A172 (cell line): Measurements from ENCODE around the gene ALAS1. TPM values are rescaled to one million over a fixed set of nuclear protein-coding genes. Genes with fewer than 3 reads are reported as not detected.

ENCODE experiments used
- DNase-seq: peaks from one replicate; pipeline ENCODE4 v3.0.0-alpha.2; 2015; ENCODE audit warnings: low spot score
- total RNA-seq: library from RNA; depleted of rRNA; stranded (reverse); fragments of >200 nt; shearing (Covaris generic); gene quantifications from 2 replicates; pipeline ENCODE4 v1.2.3, GENCODE V29; 2014

ALAS1 gene
- total RNA-seq, 1 experiment from 2014 or later = 66.9 TPM

DNA sequence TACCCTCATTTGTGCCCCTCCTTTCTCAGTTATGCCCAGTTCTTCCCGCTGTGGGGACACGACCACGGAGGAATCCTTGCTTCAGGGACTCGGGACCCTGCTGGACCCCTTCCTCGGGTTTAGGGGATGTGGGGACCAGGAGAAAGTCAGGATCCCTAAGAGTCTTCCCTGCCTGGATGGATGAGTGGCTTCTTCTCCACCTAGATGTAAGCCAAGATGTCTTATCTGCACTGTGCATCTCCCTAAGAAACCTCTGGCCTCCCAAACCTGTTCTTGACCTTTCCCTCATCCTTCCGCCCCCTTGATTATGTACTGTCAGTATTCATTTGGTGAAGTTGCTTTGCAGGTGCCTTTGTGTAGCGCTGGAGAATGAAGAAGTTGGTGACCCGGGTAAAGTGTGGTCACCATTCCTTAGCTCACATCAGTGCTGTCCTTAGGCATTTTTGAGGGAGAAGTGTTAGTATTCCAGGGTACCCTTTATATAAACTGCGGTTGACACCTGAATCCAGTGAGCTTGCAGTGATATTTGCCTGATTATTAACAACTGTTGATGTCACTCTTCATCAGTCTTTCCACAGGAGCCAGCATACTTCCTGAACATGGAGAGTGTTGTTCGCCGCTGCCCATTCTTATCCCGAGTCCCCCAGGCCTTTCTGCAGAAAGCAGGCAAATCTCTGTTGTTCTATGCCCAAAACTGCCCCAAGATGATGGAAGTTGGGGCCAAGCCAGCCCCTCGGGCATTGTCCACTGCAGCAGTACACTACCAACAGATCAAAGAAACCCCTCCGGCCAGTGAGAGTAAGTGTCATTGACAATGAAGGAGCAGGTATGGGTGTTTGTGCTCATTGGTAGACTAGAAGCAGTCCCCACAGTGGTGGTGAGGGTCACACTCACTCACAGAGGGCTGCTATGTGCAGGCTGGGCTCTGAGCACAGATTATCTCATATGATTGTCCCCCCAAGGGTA, 966 bp downstream of the ALAS1 start:
- DNase-seq = no peak

DNA sequence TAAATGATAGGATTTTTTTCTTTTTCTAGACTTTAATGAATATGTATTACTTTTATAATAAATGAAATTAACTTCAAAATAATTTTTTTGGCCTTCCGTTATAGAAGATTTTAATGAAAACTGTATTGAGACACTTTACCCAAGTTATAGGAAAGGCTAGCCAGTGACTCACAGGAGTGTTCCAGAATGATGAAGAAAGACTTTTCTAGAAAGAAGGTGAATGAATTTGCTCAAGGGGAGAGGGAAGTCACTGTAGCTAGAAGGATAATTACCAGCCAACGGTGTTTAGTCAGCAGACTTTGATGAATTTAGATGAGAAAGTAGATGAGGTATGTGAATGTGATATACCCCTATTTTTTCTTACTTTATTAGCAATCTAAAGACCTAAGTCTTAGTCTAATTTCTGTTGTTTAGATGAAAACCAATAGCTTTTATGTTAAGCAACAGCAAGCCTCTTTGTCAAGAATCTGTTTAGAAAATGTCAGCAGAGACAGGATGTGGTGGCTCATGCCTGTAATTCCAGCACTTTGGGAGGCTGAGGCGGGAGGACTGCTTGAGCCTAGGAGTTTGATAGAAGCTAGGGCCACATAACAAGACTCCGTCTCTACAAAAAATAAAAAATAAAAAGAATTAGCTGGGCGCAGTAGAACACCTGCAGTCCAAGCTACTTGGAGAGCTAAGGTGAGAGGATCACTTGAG, 3.2 kb downstream of the ALAS1 start:
- no peak for DNase-seq

DNA sequence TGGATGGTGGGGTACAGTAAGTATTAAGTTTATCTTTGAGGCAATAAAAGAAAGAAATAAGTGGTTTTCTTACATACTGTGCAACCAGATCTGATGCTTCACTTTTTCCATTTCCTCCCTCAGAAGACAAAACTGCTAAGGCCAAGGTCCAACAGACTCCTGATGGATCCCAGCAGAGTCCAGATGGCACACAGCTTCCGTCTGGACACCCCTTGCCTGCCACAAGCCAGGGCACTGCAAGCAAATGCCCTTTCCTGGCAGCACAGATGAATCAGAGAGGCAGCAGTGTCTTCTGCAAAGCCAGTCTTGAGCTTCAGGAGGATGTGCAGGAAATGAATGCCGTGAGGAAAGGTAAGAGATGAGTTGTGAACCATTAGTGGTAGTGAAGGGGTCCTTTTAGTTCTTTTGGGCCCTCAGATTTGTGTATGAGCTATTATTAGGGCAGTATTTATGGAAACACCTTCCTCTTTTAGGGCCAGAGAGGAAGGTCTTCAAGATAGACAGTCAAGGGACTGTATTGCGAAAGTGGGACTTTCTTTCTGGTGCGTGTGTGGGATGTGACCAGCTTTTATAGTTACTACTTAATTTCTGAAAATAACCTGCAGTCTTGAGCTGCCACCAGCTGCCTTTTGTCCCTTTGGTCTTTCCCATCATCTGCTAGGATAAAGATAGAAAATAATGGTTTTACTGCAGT, 4.6 kb downstream of the ALAS1 start:
- DNase-seq = no peak

DNA sequence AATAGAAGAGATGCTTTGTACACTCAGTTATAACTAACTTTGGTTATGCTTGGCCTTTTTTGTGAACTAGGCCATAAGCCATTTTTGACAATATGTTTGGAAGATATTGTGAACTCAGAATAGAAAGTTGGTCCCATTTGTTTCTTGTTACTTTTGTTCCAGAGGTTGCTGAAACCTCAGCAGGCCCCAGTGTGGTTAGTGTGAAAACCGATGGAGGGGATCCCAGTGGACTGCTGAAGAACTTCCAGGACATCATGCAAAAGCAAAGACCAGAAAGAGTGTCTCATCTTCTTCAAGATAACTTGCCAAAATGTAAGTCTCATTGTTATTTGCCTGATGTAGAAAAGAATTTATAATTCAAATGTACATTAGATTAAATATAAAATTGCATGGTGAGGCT, 5.7 kb downstream of the ALAS1 start:
- no peak for DNase-seq

DNA sequence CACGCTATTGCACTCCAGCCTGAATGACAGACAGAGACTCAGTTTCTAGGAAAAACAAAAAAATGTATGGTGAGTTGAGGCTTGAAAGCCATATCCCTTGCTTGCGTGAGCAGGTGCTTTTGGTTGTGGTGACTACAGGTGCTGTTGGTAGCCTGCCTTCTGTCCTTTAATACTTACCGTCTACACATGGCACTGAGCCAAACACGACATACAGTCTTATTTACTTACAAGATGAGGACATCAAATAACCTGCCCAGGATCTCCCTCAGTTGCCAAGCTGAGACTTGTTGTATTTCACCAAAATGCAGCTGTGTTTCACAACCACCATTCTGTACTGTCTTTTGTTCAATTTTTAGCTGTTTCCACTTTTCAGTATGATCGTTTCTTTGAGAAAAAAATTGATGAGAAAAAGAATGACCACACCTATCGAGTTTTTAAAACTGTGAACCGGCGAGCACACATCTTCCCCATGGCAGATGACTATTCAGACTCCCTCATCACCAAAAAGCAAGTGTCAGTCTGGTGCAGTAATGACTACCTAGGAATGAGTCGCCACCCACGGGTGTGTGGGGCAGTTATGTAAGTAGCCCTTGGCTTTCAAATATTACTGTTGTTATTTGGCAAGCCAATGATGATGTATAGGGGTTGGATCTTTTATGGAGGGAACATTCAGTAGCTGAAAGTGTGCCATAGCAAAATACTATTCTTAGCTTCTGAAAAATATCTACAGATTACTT, 6.5 kb downstream of the ALAS1 start:
- no peak for DNase-seq

DNA sequence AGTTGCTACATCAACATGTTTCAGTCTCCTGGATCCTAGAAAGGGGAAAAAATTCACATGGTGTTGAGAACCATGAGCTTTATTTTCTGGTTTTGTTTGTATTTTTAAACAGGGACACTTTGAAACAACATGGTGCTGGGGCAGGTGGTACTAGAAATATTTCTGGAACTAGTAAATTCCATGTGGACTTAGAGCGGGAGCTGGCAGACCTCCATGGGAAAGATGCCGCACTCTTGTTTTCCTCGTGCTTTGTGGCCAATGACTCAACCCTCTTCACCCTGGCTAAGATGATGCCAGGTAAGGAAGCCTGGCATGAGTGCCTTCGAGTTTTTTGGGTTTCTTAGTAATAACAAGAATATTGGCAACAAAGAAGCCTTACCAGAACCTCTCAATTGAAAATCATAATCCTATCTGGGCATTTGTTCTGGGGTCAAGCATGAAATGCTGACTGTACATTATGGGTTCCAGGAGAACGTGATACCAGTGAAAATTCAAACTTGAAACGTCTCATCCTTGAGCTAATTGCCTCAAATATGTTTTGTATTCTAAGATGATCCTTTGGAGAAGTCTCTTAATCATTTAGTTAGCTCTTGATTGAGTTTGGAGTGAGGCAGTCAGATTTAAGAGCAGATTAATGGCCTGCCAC, 7.9 kb downstream of the ALAS1 start:
- peak; percentile 83 for DNase-seq

DNA sequence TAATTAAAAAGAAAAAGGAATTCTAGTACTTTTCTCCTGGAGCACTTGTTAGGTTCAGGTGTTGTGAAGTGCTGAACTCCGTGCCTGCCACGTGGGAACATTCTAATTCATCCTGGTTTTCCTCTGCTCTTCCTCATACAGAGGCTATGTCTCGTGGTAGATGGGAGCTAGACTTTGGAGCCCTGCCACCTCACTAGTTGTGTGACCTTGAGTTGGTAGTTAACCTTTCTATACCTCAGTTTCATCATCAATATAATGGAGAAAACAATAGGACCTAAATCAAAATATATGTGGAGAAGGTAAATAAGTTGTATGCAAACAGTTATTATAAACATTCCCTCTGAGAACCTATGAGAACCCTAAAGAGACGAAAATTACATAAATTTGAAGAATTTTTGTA, 10.6 kb downstream of the ALAS1 start:
- no peak for DNase-seq

DNA sequence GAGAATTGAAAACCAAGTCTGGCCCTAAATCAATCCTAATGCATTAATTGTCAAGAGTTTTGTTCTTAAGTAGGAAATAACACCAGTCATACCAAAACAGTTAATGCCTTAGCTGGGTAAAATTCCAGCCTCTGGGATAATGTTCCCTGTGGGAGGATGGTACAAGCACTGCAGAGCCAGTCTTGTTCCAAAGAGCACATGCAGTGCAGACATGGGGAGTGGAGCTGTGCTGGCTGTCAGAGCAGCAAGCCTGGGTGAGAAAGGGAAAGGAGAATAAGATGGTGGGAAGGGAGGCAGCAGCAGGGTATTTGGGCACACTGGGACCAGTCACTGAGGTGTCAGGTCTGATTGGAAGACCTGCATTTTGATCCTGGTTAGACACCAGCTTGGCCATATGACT, 12.1 kb downstream of the ALAS1 start:
- no peak for DNase-seq

DNA sequence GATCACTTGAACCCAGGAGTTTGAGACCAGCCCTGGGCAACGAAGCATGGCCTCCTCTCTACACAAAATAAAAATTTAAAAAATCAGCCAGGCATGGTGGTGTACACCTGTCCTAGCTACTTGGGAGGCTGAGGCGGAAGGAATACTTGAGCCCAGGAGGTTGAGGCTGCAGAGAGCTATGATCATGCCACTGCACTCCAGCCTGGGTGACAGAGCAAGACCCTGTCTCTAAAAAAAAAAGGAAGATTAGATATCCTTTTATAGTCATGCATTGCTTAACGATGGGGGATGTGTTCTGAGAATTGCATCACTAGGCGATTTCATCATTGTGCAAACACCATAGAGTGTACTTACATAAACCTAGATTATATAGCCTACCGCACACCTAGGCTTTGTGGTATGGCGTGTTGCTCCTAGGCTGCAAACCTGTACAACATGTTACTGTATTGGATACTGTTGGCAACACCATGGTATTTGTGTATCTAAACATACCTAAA, 12.6 kb downstream of the ALAS1 start:
- no peak for DNase-seq

DNA sequence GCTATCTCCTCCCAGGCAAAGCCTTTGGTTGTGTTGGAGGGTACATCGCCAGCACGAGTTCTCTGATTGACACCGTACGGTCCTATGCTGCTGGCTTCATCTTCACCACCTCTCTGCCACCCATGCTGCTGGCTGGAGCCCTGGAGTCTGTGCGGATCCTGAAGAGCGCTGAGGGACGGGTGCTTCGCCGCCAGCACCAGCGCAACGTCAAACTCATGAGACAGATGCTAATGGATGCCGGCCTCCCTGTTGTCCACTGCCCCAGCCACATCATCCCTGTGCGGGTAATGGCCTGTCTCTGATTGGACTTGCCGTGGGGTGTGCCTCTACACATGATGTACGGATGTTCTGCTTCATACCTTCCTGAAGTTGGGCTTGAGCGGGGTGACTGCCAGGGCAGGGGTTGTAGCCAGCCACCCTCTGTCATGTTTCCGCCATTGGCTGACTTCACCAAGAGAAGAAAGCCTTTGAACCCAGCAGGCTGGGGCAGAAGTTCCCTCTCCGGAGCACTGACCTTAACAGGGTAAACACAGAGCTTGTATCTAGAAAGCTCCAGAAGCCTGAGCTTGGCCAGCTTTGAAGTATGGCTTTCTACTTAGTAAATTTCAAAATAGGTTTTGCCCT, 13.4 kb downstream of the ALAS1 start:
- no peak for DNase-seq

DNA sequence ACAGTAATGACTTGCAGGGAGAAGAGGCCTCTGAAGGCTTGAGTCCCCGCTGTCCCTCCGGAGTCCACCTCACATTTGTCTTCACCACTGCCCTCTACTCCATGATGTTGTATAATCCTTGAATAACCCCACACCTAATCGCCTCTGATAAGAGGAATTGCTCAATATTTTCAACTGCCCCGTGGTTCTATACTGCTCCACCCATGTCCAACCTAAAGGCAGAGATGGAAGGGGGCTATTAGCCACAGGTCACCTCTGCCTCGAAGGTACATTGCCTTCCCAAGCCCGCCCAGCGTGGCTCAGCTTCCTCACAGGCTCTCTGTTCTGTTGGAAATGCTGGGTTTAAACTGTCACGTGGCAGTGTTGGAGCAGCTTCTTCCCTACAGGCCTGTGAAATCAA, 15.0 kb downstream of the ALAS1 start:
- DNase-seq = no peak

DNA sequence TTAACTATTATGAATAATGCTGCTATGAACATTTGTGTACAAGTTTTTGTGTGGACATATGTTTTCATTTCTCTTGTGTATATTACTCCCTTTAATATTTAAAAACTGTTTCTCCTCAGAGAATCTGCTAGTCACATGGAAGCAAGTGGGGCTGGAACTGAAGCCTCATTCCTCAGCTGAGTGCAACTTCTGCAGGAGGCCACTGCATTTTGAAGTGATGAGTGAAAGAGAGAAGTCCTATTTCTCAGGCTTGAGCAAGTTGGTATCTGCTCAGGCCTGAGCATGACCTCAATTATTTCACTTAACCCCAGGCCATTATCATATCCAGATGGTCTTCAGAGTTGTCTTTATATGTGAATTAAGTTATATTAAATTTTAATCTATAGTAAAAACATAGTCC, 15.9 kb downstream of the ALAS1 start:
- no peak for DNase-seq

DNA sequence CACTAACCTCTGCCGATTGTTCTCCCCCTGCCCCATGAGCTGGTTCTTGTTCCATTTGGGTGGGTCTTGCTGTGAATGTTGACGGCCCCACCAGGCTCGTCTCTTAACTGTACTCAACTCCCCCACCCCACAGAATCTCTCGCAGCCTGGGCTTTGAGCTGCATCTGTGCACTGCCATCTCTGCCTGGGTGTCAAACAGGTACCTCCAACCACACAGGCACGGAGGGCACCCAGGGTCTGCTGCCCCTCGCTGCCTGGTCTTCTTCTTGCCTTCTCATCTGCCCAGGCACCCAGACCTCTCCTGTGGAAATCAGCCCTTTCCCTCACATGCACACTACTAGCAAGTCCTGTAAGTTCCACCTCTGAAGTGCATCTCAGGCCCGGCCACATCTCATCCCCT, 17.4 kb downstream of the ALAS1 start:
- DNase-seq = no peak

DNA sequence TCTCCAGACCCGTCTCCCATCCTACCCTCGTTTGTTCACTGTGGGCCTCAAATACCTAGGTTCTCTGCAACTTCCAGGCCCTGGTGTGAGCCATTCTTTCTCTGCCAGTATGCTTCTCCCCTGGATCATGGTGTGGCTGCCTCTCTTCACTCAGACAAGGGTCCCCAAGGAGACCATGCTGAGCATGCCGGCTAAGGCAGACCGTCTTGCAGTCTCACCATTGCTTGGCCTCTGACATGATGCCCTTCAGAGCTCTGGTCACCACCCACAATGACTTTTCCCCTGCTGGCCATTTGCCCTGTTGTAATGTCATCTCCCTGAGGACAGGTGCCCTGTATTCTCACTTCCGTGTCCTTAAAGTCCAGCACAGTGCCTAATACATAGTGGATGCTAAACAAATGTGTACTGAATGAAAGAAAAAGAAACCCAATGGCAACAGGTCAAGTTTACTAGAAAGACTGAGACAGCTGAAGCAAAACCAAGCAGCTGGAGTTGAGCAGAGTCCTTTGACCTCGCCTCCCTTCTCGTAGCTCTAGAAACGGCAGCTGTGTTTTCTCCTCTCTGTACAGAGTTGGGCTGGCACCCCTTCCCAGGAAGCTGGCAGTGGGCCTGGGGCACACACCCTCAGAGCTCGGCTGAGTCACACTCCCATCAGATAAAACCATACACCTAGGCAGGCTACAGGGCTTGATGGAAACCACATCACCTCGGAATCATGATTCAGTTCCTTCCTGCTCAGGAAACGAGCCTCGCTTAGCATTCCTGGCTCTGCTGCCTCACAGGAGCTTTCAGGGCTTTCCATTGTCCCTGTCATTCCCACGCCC, 18.8 kb downstream of the ALAS1 start:
- DNase-seq = peak; percentile 97

DNA sequence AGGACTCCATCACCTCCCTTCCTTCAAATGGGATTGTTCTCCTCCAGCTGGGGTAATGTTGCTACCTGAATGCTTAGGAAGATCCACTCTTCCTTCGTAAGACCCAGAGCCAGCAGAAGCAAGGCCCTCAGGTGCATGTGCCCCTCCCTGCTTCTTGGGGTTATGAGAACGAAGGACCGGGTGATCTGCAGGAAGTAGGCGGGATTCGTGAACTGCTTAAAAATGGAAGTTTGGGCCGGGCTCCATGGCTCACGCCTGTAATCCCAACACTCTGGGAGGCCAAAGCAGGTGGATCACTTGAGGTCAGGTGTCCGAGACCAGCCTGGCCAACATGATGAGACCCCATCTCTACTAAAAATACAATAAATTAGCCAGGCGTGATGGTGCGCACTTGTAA, 19.4 kb downstream of the ALAS1 start:
- no peak for DNase-seq

DNA sequence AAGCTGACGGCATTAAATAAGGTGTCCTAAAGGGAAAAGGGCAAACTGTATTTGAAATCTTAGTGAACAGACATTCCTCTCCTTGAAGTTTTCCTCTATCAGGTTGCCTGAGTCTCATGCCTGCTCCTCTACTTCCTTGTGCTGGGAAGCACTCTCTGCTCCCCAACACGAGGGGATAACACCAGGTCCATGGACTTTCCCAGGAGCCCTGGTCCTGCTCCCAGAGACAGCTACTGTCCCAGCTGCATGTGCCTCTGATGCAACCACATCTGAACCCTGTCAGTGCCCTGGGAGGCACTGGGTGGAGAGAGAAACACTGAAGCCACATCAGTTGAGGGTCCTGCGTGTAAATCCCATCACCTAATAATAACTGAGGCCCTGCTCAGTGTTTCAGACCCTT, 20.1 kb downstream of the ALAS1 start:
- no peak for DNase-seq

DNA sequence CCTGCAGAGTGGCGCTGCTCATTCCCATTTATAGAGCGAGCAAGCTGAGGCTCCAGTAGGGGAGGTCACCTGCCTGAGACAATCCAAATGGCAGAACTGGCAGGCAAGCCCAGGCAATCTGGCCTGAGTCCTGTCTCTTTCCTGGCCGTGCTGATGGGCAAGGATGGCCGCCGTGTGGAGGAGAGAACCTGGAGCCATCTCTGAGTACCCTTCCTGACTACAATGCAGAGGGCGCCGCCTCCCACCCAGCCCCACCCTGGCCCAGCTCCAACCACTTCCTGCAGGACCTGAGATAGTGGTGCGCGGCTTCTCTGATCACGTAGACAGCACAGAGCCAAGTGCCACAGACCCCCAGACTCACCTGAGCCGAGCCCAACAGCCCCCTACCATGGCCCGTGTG, 20.5 kb downstream of the ALAS1 start:
- DNase-seq = no peak

DNA sequence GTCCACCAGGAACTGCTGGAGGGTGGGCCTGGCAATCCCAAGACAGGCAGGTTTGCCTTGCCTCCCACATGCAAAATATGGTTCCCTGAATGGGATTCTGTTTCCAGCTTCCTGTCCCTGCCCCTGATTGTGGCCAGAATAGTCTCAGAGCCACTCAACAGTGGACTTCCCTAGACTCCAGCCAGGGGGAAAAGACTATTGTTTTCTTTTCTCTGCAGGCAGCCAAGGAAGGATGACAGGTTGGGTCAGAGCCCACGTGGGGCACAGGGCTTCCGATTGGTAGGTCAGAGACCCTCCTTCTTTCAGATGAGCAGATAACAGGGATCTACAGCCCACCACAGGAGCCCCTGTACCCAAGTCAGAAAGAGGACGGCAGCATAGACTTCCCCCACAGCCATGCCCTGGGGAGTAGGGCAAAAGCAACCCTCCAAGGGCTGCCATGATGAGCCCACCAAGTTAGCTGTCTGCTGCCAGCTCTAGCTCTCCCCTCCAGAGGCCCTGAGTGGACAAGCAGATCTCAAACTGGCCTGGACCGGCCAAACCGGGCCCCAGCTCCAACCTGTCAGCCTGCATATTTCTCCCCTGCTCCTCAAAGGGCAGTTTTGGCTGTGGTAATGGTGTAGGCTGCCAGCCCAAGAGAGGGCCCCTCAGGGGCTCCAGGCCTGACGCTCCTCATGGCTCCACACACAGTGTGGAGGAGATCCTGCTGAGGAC, 21.1 kb downstream of the ALAS1 start:
- DNase-seq = no peak

DNA sequence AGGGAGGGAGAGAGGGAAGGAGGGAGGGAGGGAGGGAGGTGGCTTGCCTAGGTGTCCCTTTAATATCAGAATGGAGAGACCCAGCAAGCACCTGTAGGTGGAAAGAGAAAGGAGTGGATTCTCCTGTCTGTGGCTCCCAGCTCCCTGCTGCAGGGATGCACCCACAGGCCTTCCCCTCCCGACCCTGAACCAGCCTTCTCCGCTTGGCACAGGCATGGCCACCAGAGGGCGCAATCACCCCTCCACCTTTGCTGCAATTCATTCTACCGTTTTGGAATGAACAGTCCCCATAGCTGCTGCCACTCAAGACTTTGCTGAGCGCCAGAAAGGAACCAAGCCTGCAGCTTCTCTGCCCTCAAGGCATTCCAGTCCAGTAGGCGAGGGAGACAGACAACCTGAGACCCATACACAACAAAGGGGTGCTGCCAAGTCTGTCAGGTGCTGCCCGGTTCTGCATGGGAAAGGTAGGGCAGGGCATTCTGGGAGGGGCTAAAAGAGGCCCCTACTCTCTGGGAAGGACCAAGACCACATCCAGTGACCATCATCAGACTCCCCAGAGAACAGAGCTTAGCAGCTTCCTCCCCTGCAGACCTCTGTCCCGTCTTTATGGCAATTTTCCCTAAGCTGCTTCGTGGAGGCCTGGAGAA, 22.5 kb downstream of the ALAS1 start:
- peak; percentile 80 for DNase-seq
